ENCODE measurements around the gene MYBPH. TPM values are rescaled to one million over a fixed set of nuclear protein-coding genes. Genes with fewer than 3 reads are reported as not detected.

MYBPH gene
- total RNA-seq, 1 experiment from 2014 or later: not detected

- no peaks in the 10 kb centered on the region for H3K36me3 Mint-ChIP-seq (ENCODE audit: insufficient read depth, unreplicated experiment)
- intact Hi-C loops (cut with micrococcal nuclease): no loop called here
- CTCF ChIA-PET: interaction anchor here (0.7 to 15.6 kb wide), 5 partner anchors 8 to 133 kb away, joined by 3 to 334 read pairs (median 6); no protein-coding TSS in a partner anchor
Observed at GRCh38 chr1:203177470-203178039, 1.9 kb upstream of the MYBPH start.

GRCh38 chr1:203177036-203177405 is 1.4 kb upstream of the MYBPH start:
- no peaks in the 10 kb centered on the region for H3K36me3 Mint-ChIP-seq (ENCODE audit: insufficient read depth, unreplicated experiment)
- peaks cover 18% of the 10 kb centered on the region for H3K27me3 Mint-ChIP-seq (ENCODE audit: insufficient read depth, unreplicated experiment)
- CTCF ChIA-PET: interaction anchor here (0.7 to 15.6 kb wide), 4 partner anchors 9 to 132 kb away, joined by 3 to 334 read pairs (median 4); no protein-coding TSS in a partner anchor
- no TSS peak for BruUV-seq (replicated peaks)
- no peak overlapping the region for H3K4me3 Mint-ChIP-seq (ENCODE audit: unreplicated experiment)
- intact Hi-C loops (cut with micrococcal nuclease): no loop called here
- no peaks in the 10 kb centered on the region for H3K4me1 Mint-ChIP-seq (ENCODE audit: insufficient read depth, unreplicated experiment)
- no peak for DNase-seq (ENCODE audit: unreplicated experiment)
- TF ChIP-seq, protein P1, sequence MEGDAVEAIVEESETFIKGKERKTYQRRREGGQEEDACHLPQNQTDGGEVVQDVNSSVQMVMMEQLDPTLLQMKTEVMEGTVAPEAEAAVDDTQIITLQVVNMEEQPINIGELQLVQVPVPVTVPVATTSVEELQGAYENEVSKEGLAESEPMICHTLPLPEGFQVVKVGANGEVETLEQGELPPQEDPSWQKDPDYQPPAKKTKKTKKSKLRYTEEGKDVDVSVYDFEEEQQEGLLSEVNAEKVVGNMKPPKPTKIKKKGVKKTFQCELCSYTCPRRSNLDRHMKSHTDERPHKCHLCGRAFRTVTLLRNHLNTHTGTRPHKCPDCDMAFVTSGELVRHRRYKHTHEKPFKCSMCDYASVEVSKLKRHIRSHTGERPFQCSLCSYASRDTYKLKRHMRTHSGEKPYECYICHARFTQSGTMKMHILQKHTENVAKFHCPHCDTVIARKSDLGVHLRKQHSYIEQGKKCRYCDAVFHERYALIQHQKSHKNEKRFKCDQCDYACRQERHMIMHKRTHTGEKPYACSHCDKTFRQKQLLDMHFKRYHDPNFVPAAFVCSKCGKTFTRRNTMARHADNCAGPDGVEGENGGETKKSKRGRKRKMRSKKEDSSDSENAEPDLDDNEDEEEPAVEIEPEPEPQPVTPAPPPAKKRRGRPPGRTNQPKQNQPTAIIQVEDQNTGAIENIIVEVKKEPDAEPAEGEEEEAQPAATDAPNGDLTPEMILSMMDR (IDR thresholded peaks at IDR 0.05; ENCODE audit: unreplicated experiment): no peak
- POLR2A ChIA-PET: interaction anchor here (0.8 kb wide), 1 partner anchor 10 kb away, joined by 3 read pairs; the partner anchor contains the start of gene CHI3L1
- no peaks in the 10 kb centered on the region for H3K9me3 Mint-ChIP-seq (ENCODE audit: unreplicated experiment)
- H3K27ac Mint-ChIP-seq (ENCODE audit: low read depth, unreplicated experiment): no peak overlapping the region

More at GRCh38 chr1:203177470-203178039, 1.9 kb upstream of the MYBPH start:
- H3K27ac Mint-ChIP-seq (ENCODE audit: low read depth, unreplicated experiment): no peak overlapping the region
- no TSS peak for BruUV-seq (replicated peaks)
- no peaks in the 10 kb centered on the region for H3K9me3 Mint-ChIP-seq (ENCODE audit: unreplicated experiment)
- peaks cover 18% of the 10 kb centered on the region for H3K27me3 Mint-ChIP-seq (ENCODE audit: insufficient read depth, unreplicated experiment)
- no peaks in the 10 kb centered on the region for H3K4me1 Mint-ChIP-seq (ENCODE audit: insufficient read depth, unreplicated experiment)
- H3K4me3 Mint-ChIP-seq (ENCODE audit: unreplicated experiment): no peak overlapping the region
- DNase-seq (ENCODE audit: unreplicated experiment): peak; percentile 48
- TF ChIP-seq, protein P1 (IDR thresholded peaks at IDR 0.05; ENCODE audit: unreplicated experiment): no peak
- POLR2A ChIA-PET: interaction anchor here (0.6 to 0.8 kb wide), 2 partner anchors 9 to 122 kb away, joined by 3 read pairs; partner anchors contain the start of gene CHI3L1

- ChIA-PET CTCF (interaction anchor here (0.6 to 15.6 kb wide), 15 partner anchors 9 to 142 kb away, joined by 3 to 334 read pairs (median 5); partner anchors contain the start of gene ADORA1), POLR2A (interaction anchor here (0.5 to 0.8 kb wide), 2 partner anchors 10 to 1231 kb away, joined by 3 read pairs; partner anchors contain the start of gene CHI3L1)
Observed at GRCh38 chr1:203176273-203177035, 828 bp upstream of the MYBPH start.

More at GRCh38 chr1:203176273-203177035, 828 bp upstream of the MYBPH start:
- Mint-ChIP-seq H3K27ac (ENCODE audit: low read depth, unreplicated experiment) (no peak overlapping the region), H3K4me3 (ENCODE audit: unreplicated experiment) (no peak overlapping the region), H3K4me1 (ENCODE audit: insufficient read depth, unreplicated experiment) (no peaks in the 10 kb centered on the region), H3K9me3 (ENCODE audit: unreplicated experiment) (no peaks in the 10 kb centered on the region), H3K27me3 (ENCODE audit: insufficient read depth, unreplicated experiment) (peaks cover 18% of the 10 kb centered on the region), H3K36me3 (ENCODE audit: insufficient read depth, unreplicated experiment) (no peaks in the 10 kb centered on the region)
- no peak for DNase-seq (ENCODE audit: unreplicated experiment)
- intact Hi-C loops (cut with micrococcal nuclease): no loop called here
- no TSS peak for BruUV-seq (replicated peaks)
- TF ChIP-seq, protein P1 (IDR thresholded peaks at IDR 0.05; ENCODE audit: unreplicated experiment): no peak
